HG03025 (cell line): ENCODE data around the gene RANBP17.

Source experiments
- ATAC-seq: cut with Tn5 transposase; IDR thresholded peaks from one replicate; pipeline ENCODE4 v1.9.1; 2021; ENCODE audit warnings: mild to moderate bottlenecking, moderate library complexity; ENCODE audit not compliant: unreplicated experiment, low FRiP score

The RANBP17 gene

DNA sequence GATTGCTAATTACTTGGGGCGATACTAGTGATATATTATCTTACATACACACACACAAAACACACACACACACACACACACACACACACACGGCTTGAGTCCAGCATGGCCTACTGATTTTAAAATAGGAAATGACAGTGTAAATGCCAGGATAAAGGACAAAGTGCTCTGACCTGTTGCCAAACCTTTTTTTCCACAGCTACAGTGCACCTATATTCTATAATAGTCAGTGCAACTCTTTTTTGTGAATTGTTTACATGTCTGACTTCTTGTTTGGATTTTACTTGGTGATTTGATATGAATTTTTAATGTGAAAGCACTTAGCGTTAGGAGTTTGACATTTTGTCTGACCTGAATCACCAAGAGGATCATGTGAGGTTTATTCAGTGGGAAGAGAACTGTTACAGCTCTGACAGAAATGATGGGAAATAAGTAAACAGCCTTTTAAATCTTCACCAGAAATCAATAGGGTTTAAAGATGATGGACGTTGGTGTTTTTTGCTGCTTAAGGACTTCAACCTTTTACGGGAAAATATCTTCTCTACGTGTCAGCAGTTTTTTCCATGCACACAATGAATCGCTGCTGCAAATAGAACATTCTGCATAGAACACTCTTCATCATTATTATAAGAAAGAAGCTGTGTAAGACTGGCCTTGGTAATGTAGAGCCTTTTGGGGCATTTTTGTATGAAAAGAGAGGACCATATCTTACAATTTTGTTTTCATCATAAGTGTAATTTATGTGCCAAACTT, 218.5 kb downstream of the RANBP17 start:
- ATAC-seq = no peak

- ATAC-seq = no peak
Observed at GRCh38 chr5:171081319-171081718, 219.5 kb downstream of the RANBP17 start.

DNA sequence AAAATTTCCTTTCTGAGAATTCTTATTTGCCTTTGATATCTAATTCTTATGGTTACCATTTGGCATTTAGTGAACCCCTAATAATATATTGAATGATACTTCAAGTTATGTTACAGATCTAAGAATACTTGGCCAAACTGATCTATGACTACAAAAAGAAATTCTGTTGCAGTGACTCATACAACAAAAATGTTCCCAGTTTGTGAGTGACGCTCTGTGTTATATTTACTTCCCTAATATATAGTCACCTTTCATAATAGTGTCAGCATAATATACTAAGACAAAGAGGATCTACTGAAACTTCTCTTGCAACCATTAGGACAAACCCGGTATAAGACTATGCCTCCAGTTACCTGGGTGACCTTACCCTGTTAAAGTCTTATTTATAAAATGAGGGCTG, 230.4 kb downstream of the RANBP17 start:
- ATAC-seq = no peak

- ATAC-seq = no peak
Observed at GRCh38 chr5:171093598-171093997, 231.8 kb downstream of the RANBP17 start.

- no peak for ATAC-seq
Observed at GRCh38 chr5:171094356-171094755, 232.5 kb downstream of the RANBP17 start.

DNA sequence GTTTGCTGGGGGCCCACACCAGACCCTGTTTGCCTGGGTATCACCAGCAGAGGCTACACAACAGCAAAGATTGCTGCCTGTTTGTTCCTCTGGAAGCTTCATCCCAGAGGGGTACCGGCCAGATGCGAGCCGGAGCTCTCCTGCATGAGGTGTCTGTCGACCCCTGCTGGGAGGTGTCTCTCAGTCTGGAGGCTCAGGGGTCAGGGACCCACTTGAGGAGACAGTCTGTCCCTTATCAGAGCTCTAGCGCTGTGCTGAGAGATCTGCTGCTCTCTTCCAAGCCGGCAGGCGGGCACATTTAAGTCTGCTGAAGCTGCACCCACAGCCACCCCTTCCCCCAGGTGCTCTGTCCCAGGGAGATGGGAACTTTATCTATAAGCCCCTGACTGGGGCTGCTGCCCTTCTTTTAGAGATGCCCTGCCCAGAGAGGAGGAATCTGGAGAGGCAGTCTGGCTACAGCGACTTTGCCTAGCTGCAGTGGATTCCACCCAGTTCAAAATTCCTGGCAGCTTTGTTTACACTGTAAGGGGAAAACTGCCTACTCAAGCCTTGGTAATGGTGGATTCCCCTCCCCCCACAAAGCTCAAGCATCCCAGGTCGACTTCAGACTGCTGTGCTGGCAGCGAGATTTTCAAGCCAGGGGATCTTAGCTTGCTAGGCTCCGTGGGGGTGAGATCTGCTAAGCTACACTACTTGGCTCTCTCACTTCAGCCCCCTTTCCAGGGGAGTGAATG, 241.2 kb downstream of the RANBP17 start:
- no peak for ATAC-seq

GRCh38 chr5:171107669-171108068, 245.9 kb downstream of the RANBP17 start:
- ATAC-seq = no peak

DNA sequence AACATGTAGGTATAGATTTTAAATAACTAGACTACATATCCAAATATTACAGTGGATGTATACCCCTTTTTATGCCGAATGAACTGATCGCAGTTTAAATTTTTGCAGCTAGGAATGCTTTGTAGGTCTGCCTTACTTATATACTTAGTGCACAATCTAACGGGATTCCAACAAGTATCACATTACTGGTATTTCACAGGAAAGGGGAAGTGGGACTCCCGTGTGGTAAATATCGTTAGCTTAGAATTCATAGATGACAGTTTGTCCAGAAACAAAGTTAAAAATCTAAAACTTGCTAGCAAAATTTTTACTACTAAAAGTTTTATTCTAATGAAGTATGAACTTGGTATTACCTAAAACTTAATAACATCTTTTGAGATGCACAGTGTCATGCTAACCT, 253.7 kb downstream of the RANBP17 start:
- no peak for ATAC-seq

DNA sequence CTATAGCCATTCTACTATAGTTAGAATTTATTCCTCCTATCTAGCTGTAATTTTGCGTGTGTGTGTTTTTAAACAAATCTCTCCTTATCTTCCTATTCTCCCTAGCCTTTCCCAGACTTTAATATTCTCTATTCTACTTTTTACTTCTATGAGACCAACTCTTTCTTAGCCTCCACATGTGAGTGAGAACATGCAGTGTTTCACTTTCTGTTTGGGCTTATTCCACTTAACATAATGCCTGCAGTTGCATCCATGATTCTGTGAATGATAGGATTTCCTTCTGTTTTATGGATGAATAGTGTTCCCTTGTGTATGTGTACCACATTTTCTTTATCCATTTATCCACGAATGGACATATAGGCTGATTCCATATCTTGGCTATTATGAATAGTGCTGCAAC, 254.9 kb downstream of the RANBP17 start:
- ATAC-seq = no peak

GRCh38 chr5:171120986-171121622, 259.3 kb downstream of the RANBP17 start:
- ATAC-seq = no peak

DNA sequence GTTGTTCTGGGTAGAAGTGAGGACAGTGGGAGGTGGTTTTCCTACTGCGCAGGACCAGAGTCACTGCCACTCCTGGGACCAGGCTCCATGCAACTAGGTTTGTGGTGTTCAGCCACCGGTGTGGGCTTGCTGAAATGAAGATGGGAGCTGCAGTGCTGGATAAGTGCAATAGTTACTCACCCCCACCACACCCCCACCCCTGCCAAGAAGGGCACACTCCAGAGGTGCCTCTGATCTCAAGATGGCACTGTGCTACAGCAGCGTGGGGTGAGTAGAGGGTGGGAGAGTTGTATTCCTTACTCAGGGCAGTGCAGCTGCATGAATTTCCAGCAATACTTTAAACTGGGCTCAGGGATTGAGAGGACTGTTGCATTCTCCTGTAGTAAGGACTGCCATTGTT, 259.8 kb downstream of the RANBP17 start:
- ATAC-seq = no peak

- ATAC-seq = no peak
Observed at GRCh38 chr5:171122372-171122771, 260.6 kb downstream of the RANBP17 start.

DNA sequence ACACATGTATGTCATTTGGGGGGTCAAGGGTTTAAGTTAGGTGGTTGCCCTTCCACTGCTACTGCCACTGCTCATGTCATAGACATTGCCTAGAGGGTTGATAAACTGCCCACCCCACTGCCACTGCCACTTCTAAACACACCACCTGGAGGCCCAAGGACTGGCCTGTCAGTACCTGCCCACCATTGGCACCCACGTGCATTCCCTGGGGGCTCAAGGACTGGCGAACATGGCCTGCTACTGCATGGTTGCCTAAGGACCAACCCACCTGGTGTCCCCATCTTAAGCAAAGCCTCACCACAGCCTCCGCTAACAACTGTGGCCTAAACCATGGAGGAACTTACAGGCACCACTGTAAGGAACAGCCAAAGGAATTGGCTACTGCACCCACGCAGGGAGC, 261.6 kb downstream of the RANBP17 start:
- ATAC-seq = no peak

- ATAC-seq = no peak
Observed at GRCh38 chr5:171127314-171127713, 265.5 kb downstream of the RANBP17 start.

DNA sequence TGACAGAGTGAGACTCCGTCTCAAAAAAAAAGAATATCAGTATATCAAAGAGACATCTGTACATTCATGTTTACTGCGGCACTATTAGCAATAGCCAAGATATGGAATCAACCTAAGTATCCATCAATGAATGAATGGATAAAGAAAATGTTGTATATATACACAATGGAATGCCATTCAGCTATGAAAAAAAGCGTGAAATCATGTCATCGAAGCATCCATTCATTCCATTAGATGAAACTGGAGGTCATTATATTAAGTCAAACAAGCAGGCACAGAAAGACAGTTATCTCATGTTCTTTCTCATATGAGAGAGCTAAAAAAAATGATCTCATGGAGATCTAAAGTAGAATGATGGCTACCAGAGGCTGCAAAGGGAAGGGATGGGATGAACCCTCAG, 266.3 kb downstream of the RANBP17 start:
- no peak for ATAC-seq

DNA sequence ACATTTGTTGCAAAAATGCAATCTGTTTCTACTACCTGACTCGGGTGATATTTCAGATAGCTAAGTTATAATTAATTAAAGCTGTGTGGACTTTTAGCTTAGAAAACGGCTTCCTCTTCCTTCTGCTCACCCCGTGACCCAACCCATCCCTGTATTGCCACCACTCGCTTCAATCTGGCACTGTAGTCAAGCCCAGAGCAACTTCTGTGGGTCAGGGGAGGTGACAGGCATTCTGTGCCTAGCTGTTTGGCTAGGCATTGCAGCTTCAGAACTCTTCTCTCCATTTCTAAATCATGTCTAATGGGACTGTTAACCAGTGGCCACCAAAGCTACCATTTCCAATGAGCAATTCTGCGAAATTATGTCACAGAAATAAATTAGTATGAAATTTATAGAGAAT, 267.5 kb downstream of the RANBP17 start:
- no peak for ATAC-seq

- ATAC-seq = no peak
Observed at GRCh38 chr5:171131497-171131896, 269.7 kb downstream of the RANBP17 start.

GRCh38 chr5:171137768-171138525, 276.1 kb downstream of the RANBP17 start:
- no peak for ATAC-seq

DNA sequence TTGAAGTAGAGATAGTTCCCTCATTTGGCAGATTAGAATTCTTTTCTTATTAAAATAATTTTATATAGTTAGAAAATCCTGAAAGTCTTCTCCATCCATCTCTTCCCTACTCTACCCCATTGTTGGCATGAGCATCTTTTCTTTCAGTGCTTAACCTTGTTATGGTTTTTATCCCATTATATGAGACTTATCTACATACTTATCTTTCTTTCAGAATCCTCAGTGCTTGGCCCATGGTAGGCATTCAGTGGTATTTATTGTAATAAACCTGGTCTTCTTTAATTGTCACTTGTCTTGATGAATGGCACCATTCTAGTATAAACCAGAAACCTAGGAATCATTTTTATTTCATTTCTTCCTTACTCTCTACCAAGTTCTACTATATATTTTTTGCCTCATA, 277.4 kb downstream of the RANBP17 start:
- no peak for ATAC-seq

- ATAC-seq = no peak
Observed at GRCh38 chr5:171142617-171143016, 280.8 kb downstream of the RANBP17 start.

DNA sequence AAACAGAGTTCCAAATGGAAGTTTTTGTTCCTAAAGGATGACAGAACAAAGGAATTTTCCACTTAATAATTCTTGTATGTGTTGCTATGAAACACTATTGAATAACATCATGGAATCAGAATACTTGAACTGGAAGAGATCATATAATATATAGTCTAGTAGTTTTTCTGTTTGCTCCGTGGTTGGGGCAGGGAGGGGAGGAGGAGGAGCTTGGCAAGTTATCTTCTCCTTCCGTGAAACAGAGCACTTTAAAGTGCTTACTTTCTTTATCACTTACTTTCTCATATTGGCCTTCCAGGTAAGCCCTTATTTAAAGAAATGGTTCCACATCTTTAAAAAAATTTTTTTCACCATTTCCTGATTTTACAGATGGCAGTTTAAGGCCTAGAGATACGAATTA, 281.4 kb downstream of the RANBP17 start:
- ATAC-seq = no peak
